ENCODE data around the gene ABHD12.
"Not testable (repeated sequence)": the region's sequence is repeated elsewhere in the genome, so short reads cannot be mapped to it uniquely, and the experiment has no call there.

ABHD12 gene

GRCh38 chr20:25320035-25320800, 70.4 kb downstream of the ABHD12 start:
- no peak for DNase-seq

GRCh38 chr20:25319241-25320034, 71.2 kb downstream of the ABHD12 start:
- no peak for DNase-seq

GRCh38 chr20:25318471-25319240, 72.0 kb downstream of the ABHD12 start:
- DNase-seq, result peak; percentile 61

DNA sequence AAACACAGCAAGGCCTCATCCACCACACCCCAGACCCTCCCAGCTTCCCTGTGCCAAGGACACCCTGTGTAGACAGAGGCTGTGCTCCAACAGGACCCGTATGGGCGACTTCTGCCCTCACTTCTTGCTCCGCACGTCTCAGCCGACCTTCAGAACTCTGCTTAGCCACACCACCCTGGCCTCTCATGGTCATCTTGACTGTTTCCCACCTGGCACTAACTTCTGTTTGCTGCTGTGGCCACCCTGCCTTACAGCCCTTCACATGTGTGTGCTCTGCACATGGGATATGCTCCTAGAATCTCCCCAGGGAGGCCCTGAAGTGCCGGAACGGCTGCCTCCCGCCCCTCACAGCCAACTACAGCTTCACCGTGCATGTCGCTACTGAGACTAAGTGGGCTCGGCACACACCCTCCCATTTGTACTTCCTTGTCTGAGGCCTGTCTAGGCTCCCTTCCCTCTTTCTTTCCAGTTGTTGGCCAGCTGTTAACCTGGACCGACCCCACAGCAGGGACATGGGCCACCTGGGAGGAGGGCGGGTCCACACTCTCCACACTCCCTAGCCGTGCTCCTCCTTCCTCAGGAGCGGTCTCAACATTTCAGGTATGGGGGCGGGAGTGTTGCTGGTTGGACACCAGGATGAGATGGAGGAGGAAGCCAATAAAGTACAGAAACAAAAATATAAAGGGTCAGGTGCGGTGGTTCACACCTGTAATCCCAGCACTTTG, 73.1 kb downstream of the ABHD12 start:
- no peak for DNase-seq

DNA sequence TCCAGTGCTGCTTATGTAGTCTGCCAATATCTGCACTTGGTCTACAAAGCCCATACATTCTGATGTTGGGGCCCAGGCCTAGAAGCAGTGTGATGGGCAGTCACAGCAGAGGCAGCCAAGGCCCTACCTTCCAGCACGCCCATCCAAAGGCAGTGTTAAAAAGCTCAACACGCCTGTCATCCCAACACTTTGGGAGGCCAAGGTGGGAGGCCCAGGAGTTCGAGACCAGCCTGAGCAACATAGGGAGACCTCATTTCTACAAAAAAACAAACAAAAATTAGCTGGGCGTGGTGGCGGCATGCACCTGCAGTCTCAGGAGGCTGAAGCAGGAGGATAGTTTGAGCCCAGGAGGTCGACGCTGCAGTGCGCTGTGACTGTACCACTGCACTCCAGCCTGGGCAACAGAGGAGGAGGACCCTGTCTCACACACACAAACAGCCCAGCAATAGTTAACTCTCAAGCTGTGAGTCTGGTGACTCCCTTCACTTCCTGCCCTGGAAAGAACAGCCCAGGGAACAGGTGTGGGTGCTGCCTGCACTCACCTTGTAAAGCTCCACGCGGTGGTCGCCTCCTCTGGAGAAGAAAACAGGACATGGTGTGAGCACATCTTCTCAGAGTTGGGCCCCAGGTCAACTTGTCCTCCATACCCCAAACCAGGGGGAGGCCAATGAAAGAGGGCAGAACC, 74.0 kb downstream of the ABHD12 start:
- no peak for DNase-seq

- DNase-seq, result no peak
Measured at GRCh38 chr20:25315418-25316210, 75.0 kb downstream of the ABHD12 start.

DNA sequence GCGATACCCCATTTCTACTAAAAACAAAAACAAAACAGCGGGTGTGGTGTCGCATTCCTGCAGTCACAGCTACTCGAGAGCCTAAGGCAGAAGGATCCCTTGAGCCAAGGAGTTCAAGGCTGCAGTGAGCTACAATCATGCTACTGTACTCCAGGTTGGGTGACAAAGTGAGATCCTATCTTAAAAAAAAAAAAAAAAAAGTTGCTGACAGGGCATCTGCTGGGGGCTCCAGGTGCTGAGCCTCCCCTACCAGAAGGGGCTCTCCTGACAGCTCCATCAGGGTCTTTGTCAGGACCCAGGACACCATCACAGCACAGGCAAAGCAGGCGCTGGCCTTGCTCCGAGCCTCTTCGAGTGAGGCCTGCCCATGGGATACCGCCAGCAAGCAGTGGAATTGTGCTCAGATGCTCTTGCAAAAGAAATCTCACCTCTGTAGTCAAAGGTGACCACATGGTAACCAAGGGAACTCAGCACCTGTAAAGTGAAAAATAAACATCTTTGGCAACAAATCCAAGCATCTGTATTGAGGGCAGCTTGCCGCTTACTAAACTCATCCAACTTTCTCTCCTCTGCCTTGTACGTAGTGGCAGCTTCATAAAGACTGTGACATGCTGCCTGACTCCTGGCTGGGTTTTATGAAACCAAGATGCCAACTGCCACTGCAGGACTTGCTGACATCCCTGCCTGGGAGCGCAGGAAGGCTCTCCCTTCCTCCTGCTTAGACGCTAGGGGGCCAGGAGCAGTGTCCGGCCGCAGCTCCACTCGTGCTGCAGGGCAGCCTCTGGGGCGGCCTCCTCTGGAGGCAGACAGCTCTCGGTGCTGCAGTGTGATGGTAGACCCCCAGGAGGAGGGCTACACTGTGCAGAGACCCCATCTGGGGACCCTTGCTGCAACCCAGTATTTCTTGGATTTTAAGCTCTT, 75.9 kb downstream of the ABHD12 start:
- no peak for DNase-seq

GRCh38 chr20:25313593-25313992, 77.0 kb downstream of the ABHD12 start:
- no peak for DNase-seq

GRCh38 chr20:25312716-25313115, 77.9 kb downstream of the ABHD12 start:
- DNase-seq, result not testable (repeated sequence)

DNA sequence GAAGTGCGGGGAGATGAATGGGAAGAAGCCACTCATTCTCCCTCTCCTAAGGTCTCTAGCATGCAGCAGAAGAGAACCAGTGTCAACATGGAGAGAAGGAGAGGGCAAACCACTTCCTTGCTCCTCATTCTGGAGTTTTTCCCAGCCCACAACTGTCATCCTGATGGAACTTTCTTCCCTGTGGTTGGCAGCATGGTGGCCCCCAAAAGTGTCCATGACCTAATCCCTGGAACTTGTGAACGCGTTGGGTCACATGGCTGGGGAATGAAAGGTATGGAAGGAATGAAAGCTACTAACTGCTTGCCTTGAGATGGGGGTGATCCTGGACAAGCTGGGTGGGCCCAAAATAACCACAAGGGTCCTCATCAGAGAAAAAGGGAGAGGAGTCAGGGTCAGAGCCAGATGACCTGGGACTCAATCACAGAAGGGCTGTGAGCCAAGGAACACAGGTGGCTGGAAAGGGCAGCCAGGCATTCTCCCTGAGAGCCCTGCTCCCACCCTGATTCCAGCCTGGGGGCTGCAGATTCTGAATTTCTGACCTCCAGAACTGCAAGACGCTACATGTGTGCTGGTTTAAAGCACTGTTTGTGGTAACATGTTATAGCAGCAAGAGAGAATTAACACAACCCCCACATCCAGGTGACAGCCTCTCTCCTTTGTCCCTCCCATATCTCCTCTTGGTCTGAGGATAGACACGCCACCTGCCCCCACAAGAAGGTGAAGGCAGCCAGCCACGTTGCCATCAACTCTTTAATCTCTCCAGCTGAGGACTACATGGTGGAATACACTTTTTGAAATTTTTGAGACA, 79.5 kb downstream of the ABHD12 start:
- no peak for DNase-seq

GRCh38 chr20:25310268-25310920, 80.2 kb downstream of the ABHD12 start:
- no peak for DNase-seq

GRCh38 chr20:25309395-25310267, 81.0 kb downstream of the ABHD12 start:
- DNase-seq, result no peak

- DNase-seq, result no peak
Measured at GRCh38 chr20:25308671-25309394, 81.8 kb downstream of the ABHD12 start.

- DNase-seq, result no peak
Measured at GRCh38 chr20:25308083-25308491, 82.5 kb downstream of the ABHD12 start.

GRCh38 chr20:25306991-25307903, 83.4 kb downstream of the ABHD12 start:
- no peak for DNase-seq

All from retina (tissue), 1 donor.